Fibroblast of skin of abdomen (primary cell): ENCODE data around the gene SLC28A1.

Experiments
- DNase-seq: peaks from one replicate; pipeline ENCODE4 v3.0.0-alpha.2; 2013

The SLC28A1 gene

GRCh38 chr15:84886211-84886983 lies 1.9 kb downstream of the SLC28A1 start:
- DNase-seq = no peak

- no peak for DNase-seq
These were observed 2.5 kb downstream of the SLC28A1 start for GRCh38 chr15:84886984-84887299.

- no peak for DNase-seq
These were observed 3.5 kb downstream of the SLC28A1 start for GRCh38 chr15:84887938-84888337.

- DNase-seq = no peak
These were observed 4.2 kb downstream of the SLC28A1 start for GRCh38 chr15:84888639-84889038.

GRCh38 chr15:84889313-84889990 lies 5.0 kb downstream of the SLC28A1 start:
- DNase-seq = no peak

- DNase-seq = no peak
These were observed 5.7 kb downstream of the SLC28A1 start for GRCh38 chr15:84889991-84890669.

- no peak for DNase-seq
These were observed 6.3 kb downstream of the SLC28A1 start for GRCh38 chr15:84890670-84891162.

- no peak for DNase-seq
These were observed 6.9 kb downstream of the SLC28A1 start for GRCh38 chr15:84891339-84891738.

GRCh38 chr15:84892786-84893307 lies 8.4 kb downstream of the SLC28A1 start:
- no peak for DNase-seq

GRCh38 chr15:84893607-84894006 lies 9.1 kb downstream of the SLC28A1 start:
- no peak for DNase-seq

GRCh38 chr15:84894736-84895425 lies 10.4 kb downstream of the SLC28A1 start:
- no peak for DNase-seq

- no peak for DNase-seq
These were observed 14.3 kb downstream of the SLC28A1 start for GRCh38 chr15:84898761-84899160.

GRCh38 chr15:84899750-84900149 lies 15.3 kb downstream of the SLC28A1 start:
- no peak for DNase-seq

- no peak for DNase-seq
These were observed 17.1 kb downstream of the SLC28A1 start for GRCh38 chr15:84901540-84901939.

- no peak for DNase-seq
These were observed 19.3 kb downstream of the SLC28A1 start for GRCh38 chr15:84903751-84904150.

- DNase-seq = no peak
These were observed 20.0 kb downstream of the SLC28A1 start for GRCh38 chr15:84904419-84904818.

- DNase-seq = no peak
These were observed 20.8 kb downstream of the SLC28A1 start for GRCh38 chr15:84905016-84905916.

- DNase-seq = no peak
These were observed 23.3 kb downstream of the SLC28A1 start for GRCh38 chr15:84907731-84908130.

GRCh38 chr15:84908564-84908963 lies 24.1 kb downstream of the SLC28A1 start:
- DNase-seq = no peak

- no peak for DNase-seq
These were observed 24.6 kb downstream of the SLC28A1 start for GRCh38 chr15:84909029-84909428.

- no peak for DNase-seq
These were observed 25.3 kb downstream of the SLC28A1 start for GRCh38 chr15:84909782-84910181.
